GM12891 (cell line): Measurements from ENCODE around the gene NOXRED1. TPM values are rescaled to one million over a fixed set of nuclear protein-coding genes. Genes with fewer than 3 reads are reported as not detected.
A peak's percentile ranks its signal among the peaks of the same experiment; 100 is the strongest.

Experiments used
- DNase-seq: peaks from one replicate; pipeline ENCODE4 v3.0.0; 2011; ENCODE audit warnings: low spot score; ENCODE audit not compliant: insufficient read length
- FAIRE-seq: peaks from 2 replicates; lab custom pipeline; 2011; peaks lifted over from hg19 to GRCh38; lab: Jason Lieb, UNC
- PAX5 ChIP-seq: IDR thresholded peaks from 2 replicates; pipeline ENCODE4 v1.6.1; 2011; ENCODE audit warnings: low read length, moderate library complexity, mild to moderate bottlenecking; ENCODE audit not compliant: insufficient read depth, severe bottlenecking
- POLR2A ChIP-seq: IDR thresholded peaks from 2 replicates; pipeline ENCODE4 v1.6.1; 2011; ENCODE audit warnings: low read depth, low read length, control low read depth
- POLR2AphosphoS5 ChIP-seq: IDR thresholded peaks from 2 replicates; pipeline ENCODE4 v1.6.1; 2011; ENCODE audit warnings: low read depth, low read length, control low read depth
- POU2F2 ChIP-seq: IDR thresholded peaks from 2 replicates; pipeline ENCODE4 v1.6.1; 2011; ENCODE audit warnings: low read depth, mild to moderate bottlenecking, control low read depth, low read length, moderate library complexity
- SPI1 ChIP-seq: IDR thresholded peaks from 2 replicates; pipeline ENCODE4 v1.6.1; 2011; ENCODE audit warnings: low read depth, low read length, control low read depth
- TAF1 ChIP-seq: IDR thresholded peaks from 2 replicates; pipeline ENCODE4 v1.6.1; 2011; ENCODE audit warnings: low read depth, low read length, control low read depth
- polyA plus RNA-seq: library from polyadenylated mRNA; unstranded; fragments of >200 nt; gene quantifications from one replicate; pipeline ENCODE4 v1.2.1, GENCODE V29; 2012; ENCODE audit warnings: low read depth, missing spikeins, inconsistent platforms; ENCODE audit not compliant: missing spikeins

The NOXRED1 gene
- 0.10 TPM for polyA plus RNA-seq

GRCh38 chr14:77423423-77423822 lies at the start of gene NOXRED1:
TSS of gene NOXRED1 (minus strand) at chr14:77423523. CDS start at chr14:77422889, 634 bp downstream.
- FAIRE-seq (no peak), DNase-seq (no peak)
- TF ChIP-seq POU2F2 (no peak), POLR2AphosphoS5 (no peak), POLR2A (no peak), PAX5 (no peak), TAF1 (no peak), SPI1 (no peak)

GRCh38 chr14:77470224-77470870 lies 47.0 kb upstream of the NOXRED1 start:
- no peak for FAIRE-seq

DNA sequence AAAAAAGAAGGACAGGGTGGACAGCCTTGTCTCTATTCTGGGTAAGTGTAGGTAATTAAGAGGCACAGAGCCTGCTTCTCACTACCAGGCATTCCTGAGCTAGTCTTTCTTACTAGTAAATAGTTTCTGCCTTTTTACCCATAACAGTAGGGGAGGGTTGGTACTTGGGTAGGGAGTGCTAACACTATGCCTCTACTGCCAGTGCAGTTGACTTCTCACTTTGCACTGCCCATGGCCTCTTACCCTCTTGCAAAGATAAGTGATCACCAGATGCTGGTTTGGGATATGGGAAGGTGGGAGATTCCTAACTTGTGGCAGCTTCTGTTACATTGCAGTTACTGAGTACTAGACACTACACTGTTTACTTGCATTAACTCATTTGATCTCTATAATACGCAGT lies 46.2 kb upstream of the NOXRED1 start:
- FAIRE-seq (no peak), DNase-seq (no peak)
- TF ChIP-seq POLR2A, result peak; percentile 27; the same call in 1 of the 2 replicates
- TF ChIP-seq TAF1, result no peak

More at GRCh38 chr14:77470224-77470870, 47.0 kb upstream of the NOXRED1 start:
- no peak for DNase-seq
- TF ChIP-seq POLR2A (no peak), POLR2AphosphoS5 (no peak), POU2F2 (no peak), SPI1 (no peak), PAX5 (no peak), TAF1 (no peak)

- DNase-seq, result no peak
- TF ChIP-seq TAF1 (no peak), POLR2A (no peak), POU2F2 (no peak), POLR2AphosphoS5 (no peak), SPI1 (no peak), PAX5 (no peak)
- FAIRE-seq, result no peak
Observed at GRCh38 chr14:77469067-77469505, 45.8 kb upstream of the NOXRED1 start.

- FAIRE-seq (no peak), DNase-seq (no peak)
- TF ChIP-seq SPI1 (no peak), POLR2A (no peak), POLR2AphosphoS5 (no peak), TAF1 (no peak), PAX5 (no peak), POU2F2 (no peak)
Observed at GRCh38 chr14:77467801-77468200, 44.5 kb upstream of the NOXRED1 start.

DNA sequence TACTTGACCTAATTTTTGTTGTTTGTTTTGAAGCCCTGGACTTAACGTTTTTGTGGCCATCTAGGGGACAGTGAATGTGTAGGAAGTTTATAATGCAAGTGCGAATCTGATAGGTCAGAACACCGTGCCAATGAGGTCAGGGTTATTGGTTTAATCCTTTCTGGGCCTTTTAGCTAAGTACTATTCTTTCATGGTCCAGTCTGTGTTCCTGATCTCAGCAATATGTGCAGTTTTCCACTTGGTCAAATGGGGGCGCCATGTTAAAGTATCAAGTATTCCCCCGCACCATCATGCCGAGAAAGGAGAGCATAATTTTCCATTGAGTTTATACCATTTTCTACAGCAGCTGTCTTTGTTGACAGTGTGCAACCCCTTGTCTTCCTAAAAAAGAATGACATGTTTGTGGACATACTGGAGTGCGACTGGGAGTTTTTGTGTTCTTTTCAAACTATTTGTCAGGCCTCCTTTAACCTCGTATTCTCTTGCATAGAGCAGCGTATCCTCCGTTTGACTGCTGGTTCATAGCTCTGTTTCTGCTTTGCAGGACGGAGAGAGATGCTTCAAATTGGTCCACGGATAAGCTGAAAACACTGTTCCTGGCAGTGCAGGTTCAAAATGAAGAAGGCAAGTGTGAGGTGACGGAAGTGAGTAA lies 35.9 kb upstream of the NOXRED1 start:
- no peak for DNase-seq
- TF ChIP-seq POLR2A, result no peak
- no peak for TF ChIP-seq POU2F2
- TF ChIP-seq PAX5, result no peak
- TF ChIP-seq POLR2AphosphoS5, result no peak
- TF ChIP-seq TAF1, result no peak
- no peak for TF ChIP-seq SPI1
- peak; percentile 47 for FAIRE-seq

GRCh38 chr14:77458249-77458950 lies 35.1 kb upstream of the NOXRED1 start:
- TF ChIP-seq POLR2A, result no peak
- TF ChIP-seq TAF1, result peak; percentile 3; the same call in 1 of the 2 replicates
- DNase-seq, result no peak
- no peak for FAIRE-seq

GRCh38 chr14:77457522-77458248 lies 34.4 kb upstream of the NOXRED1 start, which contains the start of the genes AHSA1 and VIPAS39:
TSS of gene AHSA1 (plus strand) at chr14:77458093. CDS start at chr14:77458190, 97 bp downstream.
TSS of gene VIPAS39 (minus strand) at chr14:77457601. CDS start at chr14:77454102, 3,499 bp downstream.
- FAIRE-seq (peak; percentile 96), DNase-seq (peak; percentile 75)
- no peak for TF ChIP-seq PAX5
- TF ChIP-seq POLR2AphosphoS5, result peak; percentile 82
- TF ChIP-seq POLR2A, result peak; percentile 83
- TF ChIP-seq TAF1, result peak; percentile 79
- TF ChIP-seq POU2F2, result peak; percentile 58
- no peak; the same call in 1 of the 2 replicates for TF ChIP-seq SPI1

- FAIRE-seq (no peak), DNase-seq (no peak)
- TF ChIP-seq SPI1 (no peak), POLR2AphosphoS5 (peak; percentile 73), POLR2A (peak; percentile 85; the same call in 1 of the 2 replicates), PAX5 (no peak), TAF1 (peak; percentile 51; the same call in 1 of the 2 replicates), POU2F2 (no peak)
Observed at GRCh38 chr14:77457115-77457521, 33.8 kb upstream of the NOXRED1 start.
